Measurements from ENCODE around the gene MBD3.

The MBD3 gene

DNA sequence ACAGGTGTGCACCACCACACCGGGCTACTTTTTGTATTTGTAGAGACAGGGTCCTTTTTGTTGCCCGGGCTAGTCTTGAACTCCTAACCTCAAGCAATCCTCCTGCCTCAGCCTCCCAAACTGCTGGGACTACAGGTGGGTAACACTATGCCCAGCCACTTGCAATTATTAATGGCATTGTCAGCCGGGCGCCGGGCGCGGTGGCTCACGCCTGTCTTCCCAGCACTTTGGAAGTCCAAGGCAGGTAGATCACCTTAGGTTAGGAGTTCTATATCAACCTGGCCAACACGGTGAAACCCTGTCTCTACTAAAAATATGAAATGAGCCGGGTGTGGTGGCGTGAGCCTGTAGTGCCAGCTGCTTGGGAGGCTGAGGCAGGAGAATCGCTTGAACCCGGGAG lies 21.8 kb downstream of the MBD3 start:
- Mint-ChIP-seq H3K4me1 (no peaks in the 10 kb centered on the region), H3K27ac (no peak overlapping the region), H3K27me3 (ENCODE audit: low read depth) (peaks cover 5% of the 10 kb centered on the region), H3K9me3 (no peaks in the 10 kb centered on the region), H3K36me3 (ENCODE audit: low read depth) (peaks cover 3% of the 10 kb centered on the region), H3K4me3 (peak overlapping the region; percentile 81 to 86 (median 82))
- TF ChIP-seq, protein P1, sequence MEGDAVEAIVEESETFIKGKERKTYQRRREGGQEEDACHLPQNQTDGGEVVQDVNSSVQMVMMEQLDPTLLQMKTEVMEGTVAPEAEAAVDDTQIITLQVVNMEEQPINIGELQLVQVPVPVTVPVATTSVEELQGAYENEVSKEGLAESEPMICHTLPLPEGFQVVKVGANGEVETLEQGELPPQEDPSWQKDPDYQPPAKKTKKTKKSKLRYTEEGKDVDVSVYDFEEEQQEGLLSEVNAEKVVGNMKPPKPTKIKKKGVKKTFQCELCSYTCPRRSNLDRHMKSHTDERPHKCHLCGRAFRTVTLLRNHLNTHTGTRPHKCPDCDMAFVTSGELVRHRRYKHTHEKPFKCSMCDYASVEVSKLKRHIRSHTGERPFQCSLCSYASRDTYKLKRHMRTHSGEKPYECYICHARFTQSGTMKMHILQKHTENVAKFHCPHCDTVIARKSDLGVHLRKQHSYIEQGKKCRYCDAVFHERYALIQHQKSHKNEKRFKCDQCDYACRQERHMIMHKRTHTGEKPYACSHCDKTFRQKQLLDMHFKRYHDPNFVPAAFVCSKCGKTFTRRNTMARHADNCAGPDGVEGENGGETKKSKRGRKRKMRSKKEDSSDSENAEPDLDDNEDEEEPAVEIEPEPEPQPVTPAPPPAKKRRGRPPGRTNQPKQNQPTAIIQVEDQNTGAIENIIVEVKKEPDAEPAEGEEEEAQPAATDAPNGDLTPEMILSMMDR (IDR thresholded peaks at IDR 0.05; ENCODE audit: unreplicated experiment in 3 of 3): no peak

GRCh38 chr19:1569997-1570396 lies 22.7 kb downstream of the MBD3 start:
- H3K4me1 Mint-ChIP-seq: no peaks in the 10 kb centered on the region
- H3K27ac Mint-ChIP-seq: peak overlapping the region in 2 of 3 experiments; percentile 65 to 74
- TF ChIP-seq, protein P1 (IDR thresholded peaks at IDR 0.05; ENCODE audit: unreplicated experiment in 3 of 3): no peak
- H3K36me3 Mint-ChIP-seq (ENCODE audit: low read depth): peaks cover 3% of the 10 kb centered on the region
- no peaks in the 10 kb centered on the region for H3K9me3 Mint-ChIP-seq
- H3K27me3 Mint-ChIP-seq (ENCODE audit: low read depth): peaks cover 5% of the 10 kb centered on the region
- H3K4me3 Mint-ChIP-seq: peak overlapping the region; percentile 81 to 86 (median 82)

DNA sequence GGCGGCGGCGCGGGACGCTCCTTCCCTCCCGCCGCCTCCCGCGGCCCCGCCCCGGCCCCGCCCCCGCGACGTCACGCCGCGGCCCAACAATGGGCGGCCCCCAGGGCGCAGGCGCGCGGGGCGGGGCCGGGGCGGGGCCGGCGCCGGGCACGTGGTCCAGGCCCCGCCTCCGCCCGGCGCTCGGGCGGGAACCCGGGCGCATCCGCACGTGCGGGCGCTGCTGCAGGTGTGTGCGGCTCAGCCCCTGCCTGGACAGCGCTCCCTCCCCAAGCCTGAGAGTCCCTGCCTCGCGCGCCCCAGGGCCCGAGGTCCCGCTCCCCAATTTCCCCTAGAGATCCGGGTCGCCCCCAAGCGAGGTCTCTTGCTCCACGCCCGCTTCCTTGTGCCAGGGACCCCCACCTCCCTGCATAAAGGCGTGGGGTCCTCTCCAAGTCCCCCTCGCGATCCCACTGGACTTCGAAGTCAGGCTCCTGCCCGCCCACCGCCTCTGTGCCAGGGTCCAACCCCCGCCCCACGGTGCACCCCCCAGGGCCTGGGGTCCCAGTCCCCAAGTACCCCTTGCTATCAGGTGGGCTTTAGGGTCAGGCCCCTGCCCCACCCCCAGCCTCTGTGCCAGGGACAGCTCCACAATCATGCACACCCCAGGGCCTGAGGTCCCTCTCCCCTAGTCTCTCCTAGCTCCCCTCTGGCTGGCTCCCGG lies 24.2 kb downstream of the MBD3 start, which contains the start of gene MEX3D:
MEX3D (minus strand) TSS at position 6 of the 700 bp plus-strand sequence. CDS start 267 bp downstream, outside the sequence.
- peak within 1 kb of the TSS in 1 of 3 experiments; percentile 83 for H3K27ac Mint-ChIP-seq
- no peaks in the 10 kb centered on the region for H3K9me3 Mint-ChIP-seq
- H3K4me3 Mint-ChIP-seq: peak within 1 kb of the TSS; percentile 81 to 86 (median 82)
- TF ChIP-seq, protein P1 (IDR thresholded peaks at IDR 0.05; ENCODE audit: unreplicated experiment in 3 of 3): no peak
- H3K36me3 Mint-ChIP-seq (ENCODE audit: low read depth): peaks cover 11% of the 10 kb centered on the region
- H3K27me3 Mint-ChIP-seq (ENCODE audit: low read depth): peaks cover 5% of the 10 kb centered on the region
- no peaks in the 10 kb centered on the region for H3K4me1 Mint-ChIP-seq

DNA sequence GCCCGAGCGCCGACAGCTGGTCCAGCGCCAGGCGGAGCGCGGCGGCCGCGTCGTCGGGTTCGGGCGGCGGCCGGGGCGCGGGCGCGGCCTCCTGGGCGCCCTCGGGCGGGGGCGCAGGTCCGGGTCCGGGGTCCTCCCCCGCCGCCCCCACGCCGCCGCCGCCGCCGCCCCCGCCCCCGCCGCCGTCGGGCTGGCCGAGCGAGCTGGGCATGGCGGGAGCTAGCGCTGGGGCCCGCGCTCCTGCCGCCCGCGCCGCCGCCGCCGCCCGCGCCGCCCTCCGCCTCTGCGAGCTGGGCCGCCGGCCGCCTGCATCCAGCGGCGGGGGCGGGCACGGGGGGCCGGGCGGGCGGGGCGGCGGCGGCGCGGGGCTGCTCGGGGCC lies 24.8 kb downstream of the MBD3 start:
- Mint-ChIP-seq H3K4me1 (no peaks in the 10 kb centered on the region), H3K27me3 (ENCODE audit: low read depth) (peaks cover 5% of the 10 kb centered on the region), H3K4me3 (no peak overlapping the region), H3K27ac (no peak overlapping the region), H3K9me3 (no peaks in the 10 kb centered on the region), H3K36me3 (ENCODE audit: low read depth) (peaks cover 18% of the 10 kb centered on the region)
- TF ChIP-seq, protein P1 (IDR thresholded peaks at IDR 0.05; ENCODE audit: unreplicated experiment in 3 of 3): no peak

DNA sequence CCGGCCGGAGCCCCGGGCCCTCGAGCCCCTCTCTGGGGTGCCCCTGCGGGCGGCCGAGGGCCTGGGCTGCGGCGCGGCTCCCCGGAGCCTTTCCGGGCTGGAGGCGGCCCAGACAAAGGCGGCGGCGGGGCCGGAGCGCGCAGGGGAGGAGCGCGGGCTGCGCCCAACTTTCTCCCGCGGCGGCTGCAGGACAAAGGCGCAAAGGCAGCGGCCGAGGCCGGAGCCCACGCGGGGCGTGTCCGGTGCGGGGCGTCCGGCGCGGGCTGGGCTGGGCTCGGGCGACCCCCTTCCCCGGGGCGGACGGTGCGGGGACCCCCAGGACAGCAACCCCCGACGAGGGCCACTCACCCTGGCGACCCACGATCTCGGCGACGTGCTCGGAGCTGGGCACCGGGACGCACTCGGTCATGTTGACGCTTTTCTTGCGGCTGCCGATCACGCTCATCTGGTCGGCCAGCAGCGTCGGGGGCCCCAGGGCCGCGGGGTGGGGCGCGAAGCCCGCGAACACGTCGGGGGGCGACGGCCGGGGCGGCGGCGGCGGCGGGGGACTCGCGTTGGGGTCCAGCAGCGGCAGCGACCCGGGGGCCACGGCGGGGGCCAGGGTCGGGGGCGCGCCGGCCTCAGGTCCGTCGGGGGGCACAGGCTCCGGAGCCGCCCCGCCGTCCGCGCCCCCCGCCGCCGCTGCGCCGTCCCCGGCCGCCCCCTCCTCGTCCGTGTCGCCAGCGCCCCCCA lies 25.4 kb downstream of the MBD3 start:
- H3K4me3 Mint-ChIP-seq: peak overlapping the region; percentile 78 to 82 (median 79)
- no peaks in the 10 kb centered on the region for H3K4me1 Mint-ChIP-seq
- H3K27me3 Mint-ChIP-seq (ENCODE audit: low read depth): peaks cover 5% of the 10 kb centered on the region
- peak overlapping the region in 1 of 3 experiments; percentile 83 for H3K27ac Mint-ChIP-seq
- TF ChIP-seq, protein P1 (IDR thresholded peaks at IDR 0.05; ENCODE audit: unreplicated experiment in 3 of 3): no peak
- peaks cover 23% of the 10 kb centered on the region for H3K36me3 Mint-ChIP-seq (ENCODE audit: low read depth)
- no peaks in the 10 kb centered on the region for H3K9me3 Mint-ChIP-seq

Data from nephron (organoid).